GM21367 (cell line): Measurements from ENCODE around the gene GJD3.

Experiments
- ATAC-seq: cut with Tn5 transposase; IDR thresholded peaks from one replicate; pipeline ENCODE4 v1.9.1; 2021; ENCODE audit not compliant: unreplicated experiment

The GJD3 gene

GRCh38 chr17:40352237-40352778 lies 12.2 kb downstream of the GJD3 start:
- ATAC-seq, result no peak

- ATAC-seq, result no peak
Observed at GRCh38 chr17:40351359-40352236, 12.9 kb downstream of the GJD3 start.

- no peak for ATAC-seq
Observed at GRCh38 chr17:40350689-40351358, 13.7 kb downstream of the GJD3 start.

- ATAC-seq, result no peak
Observed at GRCh38 chr17:40349895-40350688, 14.4 kb downstream of the GJD3 start.

- ATAC-seq, result no peak
Observed at GRCh38 chr17:40349477-40349894, 15.1 kb downstream of the GJD3 start.

- no peak for ATAC-seq
Observed at GRCh38 chr17:40348562-40349476, 15.7 kb downstream of the GJD3 start.

GRCh38 chr17:40348136-40348504 lies 16.4 kb downstream of the GJD3 start:
- no peak for ATAC-seq

GRCh38 chr17:40347319-40348135 lies 17.0 kb downstream of the GJD3 start:
- no peak for ATAC-seq

GRCh38 chr17:40346765-40347158 lies 17.8 kb downstream of the GJD3 start:
- no peak for ATAC-seq

GRCh38 chr17:40345994-40346764 lies 18.4 kb downstream of the GJD3 start:
- ATAC-seq, result no peak

GRCh38 chr17:40345161-40345993 lies 19.2 kb downstream of the GJD3 start:
- no peak for ATAC-seq

GRCh38 chr17:40344421-40345160 lies 19.9 kb downstream of the GJD3 start:
- ATAC-seq, result no peak

GRCh38 chr17:40343219-40344119 lies 21.1 kb downstream of the GJD3 start:
- ATAC-seq, result no peak

- ATAC-seq, result no peak
Observed at GRCh38 chr17:40342504-40343218, 21.9 kb downstream of the GJD3 start.

GRCh38 chr17:40341808-40342503 lies 22.6 kb downstream of the GJD3 start:
- no peak for ATAC-seq
